Activated gamma-delta T cell treated with anti-CD3 and anti-CD28 coated beads, Interleukin-2, amount 50 U/mL, for 16 hours (primary cell): ENCODE data around the gene S100A4.

ENCODE experiments used
- DNase-seq: peaks from one replicate; pipeline ENCODE4 v3.0.0-alpha.2; 2020; ENCODE audit warnings: low read depth

The S100A4 gene

GRCh38 chr1:153507926-153508583, 37.6 kb downstream of the S100A4 start:
- DNase-seq, result no peak

GRCh38 chr1:153506831-153507413, 38.7 kb downstream of the S100A4 start:
- DNase-seq, result no peak

- DNase-seq, result no peak
Measured at GRCh38 chr1:153506386-153506785, 39.2 kb downstream of the S100A4 start.

GRCh38 chr1:153505576-153505975, 40.0 kb downstream of the S100A4 start:
- no peak for DNase-seq

GRCh38 chr1:153503766-153504165, 41.8 kb downstream of the S100A4 start:
- DNase-seq, result no peak

- no peak for DNase-seq
Measured at GRCh38 chr1:153498746-153499145, 46.9 kb downstream of the S100A4 start.

GRCh38 chr1:153495536-153495935, 50.1 kb downstream of the S100A4 start:
- DNase-seq, result no peak

- DNase-seq, result peak; percentile 62
Measured at GRCh38 chr1:153494976-153495535, 50.5 kb downstream of the S100A4 start.
